Measurements from ENCODE around the gene TDO2. TPM values are rescaled to one million over a fixed set of nuclear protein-coding genes. Genes with fewer than 3 reads are reported as not detected.
A peak's percentile ranks its signal among the peaks of the same experiment; 100 is the strongest.

Gene TDO2
- total RNA-seq, 1 donor = 1.4 TPM

- H3K36me3 ChIP-seq (ENCODE audit: insufficient read depth, low read length) = no peaks in the 10 kb centered on the region
- no peaks in the 10 kb centered on the region for H3K79me2 ChIP-seq (ENCODE audit: insufficient read depth, low read length)
- no peak for TF ChIP-seq CTCF (IDR thresholded peaks at IDR 0.05; ENCODE audit: extremely low read depth, low read depth, low read length)
- no peaks in the 10 kb centered on the region for H3K4me1 ChIP-seq (ENCODE audit: insufficient read depth, low read length)
- H3K4me3 ChIP-seq (ENCODE audit: insufficient read depth, low read length) = no peak overlapping the region
- no peak overlapping the region for H2AFZ ChIP-seq (ENCODE audit: low read length)
- no peaks in the 10 kb centered on the region for H3K27me3 ChIP-seq (ENCODE audit: insufficient read depth, low read length)
- no peaks in the 10 kb centered on the region for H3K9me3 ChIP-seq (ENCODE audit: low read depth, low read length)
- no peak overlapping the region for H3K4me2 ChIP-seq (ENCODE audit: insufficient read depth, low read length)
- H3K27ac ChIP-seq (ENCODE audit: low read depth, low read length) = no peak overlapping the region
- no peaks in the 10 kb centered on the region for H4K20me1 ChIP-seq (ENCODE audit: insufficient read depth, low read length)
- no peak for DNase-seq (ENCODE audit: insufficient read length, low spot score, missing footprints)
Observed at GRCh38 chr4:155944516-155944915, 41.0 kb downstream of the TDO2 start.

GRCh38 chr4:155946486-155946885 is 43.0 kb downstream of the TDO2 start:
- peaks cover 5% of the 10 kb centered on the region for H3K79me2 ChIP-seq (ENCODE audit: insufficient read depth, low read length)
- DNase-seq (ENCODE audit: insufficient read length, low spot score, missing footprints) = peak; percentile 45
- H3K4me2 ChIP-seq (ENCODE audit: insufficient read depth, low read length) = no peak overlapping the region
- H3K4me1 ChIP-seq (ENCODE audit: insufficient read depth, low read length) = no peaks in the 10 kb centered on the region
- H3K27me3 ChIP-seq (ENCODE audit: insufficient read depth, low read length) = no peaks in the 10 kb centered on the region
- no peak overlapping the region for H3K4me3 ChIP-seq (ENCODE audit: insufficient read depth, low read length)
- no peaks in the 10 kb centered on the region for H3K9me3 ChIP-seq (ENCODE audit: low read depth, low read length)
- TF ChIP-seq CTCF (IDR thresholded peaks at IDR 0.05; ENCODE audit: extremely low read depth, low read depth, low read length) = no peak
- H3K36me3 ChIP-seq (ENCODE audit: insufficient read depth, low read length) = no peaks in the 10 kb centered on the region
- no peaks in the 10 kb centered on the region for H4K20me1 ChIP-seq (ENCODE audit: insufficient read depth, low read length)
- no peak overlapping the region for H2AFZ ChIP-seq (ENCODE audit: low read length)
- no peak overlapping the region for H3K27ac ChIP-seq (ENCODE audit: low read depth, low read length)

- no peak overlapping the region for H3K4me2 ChIP-seq (ENCODE audit: insufficient read depth, low read length)
- H3K79me2 ChIP-seq (ENCODE audit: insufficient read depth, low read length) = peaks cover 7% of the 10 kb centered on the region
- H2AFZ ChIP-seq (ENCODE audit: low read length) = no peak overlapping the region
- peaks cover 4% of the 10 kb centered on the region for H3K4me1 ChIP-seq (ENCODE audit: insufficient read depth, low read length)
- H3K36me3 ChIP-seq (ENCODE audit: insufficient read depth, low read length) = no peaks in the 10 kb centered on the region
- H3K27me3 ChIP-seq (ENCODE audit: insufficient read depth, low read length) = no peaks in the 10 kb centered on the region
- DNase-seq (ENCODE audit: insufficient read length, low spot score, missing footprints) = no peak
- H3K9me3 ChIP-seq (ENCODE audit: low read depth, low read length) = no peaks in the 10 kb centered on the region
- no peaks in the 10 kb centered on the region for H4K20me1 ChIP-seq (ENCODE audit: insufficient read depth, low read length)
- H3K27ac ChIP-seq (ENCODE audit: low read depth, low read length) = no peak overlapping the region
- no peak for TF ChIP-seq CTCF (IDR thresholded peaks at IDR 0.05; ENCODE audit: extremely low read depth, low read depth, low read length)
- no peak overlapping the region for H3K4me3 ChIP-seq (ENCODE audit: insufficient read depth, low read length)
Observed at GRCh38 chr4:155948541-155948940, 45.0 kb downstream of the TDO2 start.

- no peak overlapping the region for H3K4me2 ChIP-seq (ENCODE audit: insufficient read depth, low read length)
- no peaks in the 10 kb centered on the region for H3K9me3 ChIP-seq (ENCODE audit: low read depth, low read length)
- H3K4me1 ChIP-seq (ENCODE audit: insufficient read depth, low read length) = peaks cover 4% of the 10 kb centered on the region
- no peaks in the 10 kb centered on the region for H4K20me1 ChIP-seq (ENCODE audit: insufficient read depth, low read length)
- H2AFZ ChIP-seq (ENCODE audit: low read length) = no peak overlapping the region
- no peak overlapping the region for H3K27ac ChIP-seq (ENCODE audit: low read depth, low read length)
- no peak overlapping the region for H3K4me3 ChIP-seq (ENCODE audit: insufficient read depth, low read length)
- no peak for TF ChIP-seq CTCF (IDR thresholded peaks at IDR 0.05; ENCODE audit: extremely low read depth, low read depth, low read length)
- DNase-seq (ENCODE audit: insufficient read length, low spot score, missing footprints) = no peak
- H3K27me3 ChIP-seq (ENCODE audit: insufficient read depth, low read length) = no peaks in the 10 kb centered on the region
- H3K79me2 ChIP-seq (ENCODE audit: insufficient read depth, low read length) = peaks cover 7% of the 10 kb centered on the region
- H3K36me3 ChIP-seq (ENCODE audit: insufficient read depth, low read length) = no peaks in the 10 kb centered on the region
Observed at GRCh38 chr4:155950461-155950860, 47.0 kb downstream of the TDO2 start.
